GM23338 (cell line): Measurements from ENCODE around the gene IRF1. TPM values are rescaled to one million over a fixed set of nuclear protein-coding genes. Genes with fewer than 3 reads are reported as not detected.

Source experiments
- ATAC-seq: fragments of 200-7000 bp; cut with Tn5 transposase; 3 replicates; pipeline ENCODE4 v1.9.1; 2020
- DNase-seq: peaks from one replicate; pipeline ENCODE4 v3.0.0-alpha.2; 2015; ENCODE audit warnings: low spot score
- H2AFZ ChIP-seq: fragments of 200-600 bp; sonication (generic); 2 replicates; pipeline ENCODE4 v1.8.0; 2016; ENCODE audit warnings: antibody characterized with exemption, mild to moderate bottlenecking, moderate library complexity
- H3F3A ChIP-seq: fragments of 200-600 bp; sonication (generic); replicated peaks from 2 replicates; pipeline ENCODE4 v1.8.0; 2017; ENCODE audit warnings: antibody characterized with exemption, mixed run types, low read depth
- H3K27ac ChIP-seq: fragments of 200-600 bp; sonication (generic); 2 replicates; pipeline ENCODE4 v1.6.1; 2016; ENCODE audit warnings: low read depth
- H3K27me3 ChIP-seq: fragments of 200-600 bp; sonication (generic); 2 replicates; pipeline ENCODE4 v1.8.0; 2016; ENCODE audit warnings: mild to moderate bottlenecking, mixed run types, moderate library complexity; ENCODE audit not compliant: insufficient read depth
- H3K36me3 ChIP-seq: fragments of 200-600 bp; sonication (generic); 2 replicates; pipeline ENCODE4 v1.8.0; 2016; ENCODE audit warnings: mild to moderate bottlenecking; ENCODE audit not compliant: insufficient read depth
- H3K4me1 ChIP-seq: fragments of 200-600 bp; sonication (generic); 2 replicates; pipeline ENCODE4 v1.8.0; 2016; ENCODE audit warnings: mild to moderate bottlenecking, moderate library complexity; ENCODE audit not compliant: insufficient read depth
- H3K4me2 ChIP-seq: fragments of 200-600 bp; sonication (generic); 2 replicates; pipeline ENCODE4 v1.7.1; 2017; ENCODE audit warnings: mixed run types
- H3K4me3 ChIP-seq: fragments of 200-600 bp; sonication (generic); 2 replicates; pipeline ENCODE4 v1.6.1; 2016; ENCODE audit warnings: mixed run types
- H3K79me2 ChIP-seq: fragments of 200-600 bp; sonication (generic); replicated peaks from 2 replicates; pipeline ENCODE4 v1.8.0; 2017; ENCODE audit warnings: mild to moderate bottlenecking; ENCODE audit not compliant: insufficient read depth
- H3K9me2 ChIP-seq: fragments of 200-600 bp; sonication (generic); 2 replicates; pipeline ENCODE4 v1.8.0; 2017; ENCODE audit not compliant: insufficient read depth
- H4K20me1 ChIP-seq: fragments of 200-600 bp; sonication (generic); replicated peaks from 2 replicates; pipeline ENCODE4 v1.8.0; 2017; ENCODE audit warnings: mild to moderate bottlenecking; ENCODE audit not compliant: insufficient read depth
- H3K27ac Mint-ChIP-seq: 2 replicates; pipeline ENCODE4 v1.8.0; 2020; ENCODE audit warnings: inconsistent platforms, mild to moderate bottlenecking, moderate library complexity, mixed read lengths
- H3K27me3 Mint-ChIP-seq: 3 replicates; pipeline ENCODE4 v1.8.0; 2022; ENCODE audit warnings: low read depth, mild to moderate bottlenecking, moderate library complexity, mixed read lengths, inconsistent platforms; ENCODE audit not compliant: insufficient read depth, poor library complexity
- H3K36me3 Mint-ChIP-seq: 3 replicates; pipeline ENCODE4 v1.8.0; 2021; ENCODE audit warnings: low read depth, mild to moderate bottlenecking, inconsistent platforms, moderate library complexity, mixed read lengths
- H3K4me1 Mint-ChIP-seq: 3 replicates; pipeline ENCODE4 v1.8.0; 2020; ENCODE audit warnings: mild to moderate bottlenecking, inconsistent platforms, mixed read lengths
- H3K4me3 Mint-ChIP-seq: 3 replicates; pipeline ENCODE4 v1.8.0; 2021; ENCODE audit warnings: moderate library complexity, mild to moderate bottlenecking, inconsistent platforms, mixed read lengths
- H3K9me3 Mint-ChIP-seq: 3 replicates; pipeline ENCODE4 v1.8.0; 2020; ENCODE audit warnings: moderate library complexity, mild to moderate bottlenecking, inconsistent platforms, mixed read lengths
- CREB1 ChIP-seq: fragments of 250-450 bp; sonication (Bioruptor Pico); IDR thresholded peaks from 2 replicates; pipeline ENCODE4 v1.5.0; 2020; ENCODE audit warnings: low read depth, mild to moderate bottlenecking, moderate library complexity
- EZH2 ChIP-seq: fragments of 200-600 bp; sonication (generic); IDR thresholded peaks from one replicate; pipeline ENCODE4 v1.8.0; 2017; ENCODE audit warnings: antibody characterized with exemption, mild to moderate bottlenecking, low read depth; ENCODE audit not compliant: unreplicated experiment
- EZH2phosphoT487 ChIP-seq: fragments of 200-600 bp; sonication (generic); IDR thresholded peaks from one replicate; pipeline ENCODE4 v1.8.1; 2018; ENCODE audit warnings: antibody characterized with exemption; ENCODE audit not compliant: unreplicated experiment
- JUNB ChIP-seq: IDR thresholded peaks from one replicate; pipeline ENCODE4 v1.6.1; 2016; ENCODE audit warnings: antibody characterized with exemption; ENCODE audit not compliant: unreplicated experiment
- NANOG ChIP-seq: IDR thresholded peaks from 2 replicates; pipeline ENCODE4 v1.6.1; 2016; ENCODE audit warnings: antibody characterized with exemption, borderline replicate concordance
- STAT1 ChIP-seq: IDR thresholded peaks from one replicate; pipeline ENCODE4 v1.6.1; 2016; ENCODE audit warnings: antibody characterized with exemption; ENCODE audit not compliant: unreplicated experiment
- ZNF331 ChIP-seq: fragments of 250-450 bp; sonication (Bioruptor Pico); IDR thresholded peaks from 2 replicates; pipeline ENCODE4 v1.5.0; 2020; ENCODE audit warnings: low read depth, mild to moderate bottlenecking, moderate library complexity
- polyA plus RNA-seq: library from polyadenylated mRNA; unstranded; fragments of >200 nt; fragmentation: Nextera tagmentation; extraction: Ambion mirVana; gene quantifications from 2 replicates; pipeline ENCODE4 v1.2.1, GENCODE V29; 2016
- total RNA-seq: library from RNA; depleted of rRNA; stranded (reverse); fragments of >200 nt; shearing (Covaris generic); gene quantifications from 2 replicates; pipeline ENCODE4 v1.2.3, GENCODE V29; 2014
- TF ChIP-seq, protein P1 (sequence below), 2 experiments: fragments of 200-600 bp in 1 of 2; sonication (generic) in 1 of 2; conservative IDR thresholded peaks; 2 replicates each; pipeline versions ENCODE4 v1.5.1 to v1.6.1; 2016 to 2017; ENCODE audit warnings: antibody characterized with exemption in 2 of 2, low read depth in 2 of 2, mild to moderate bottlenecking in 2 of 2, moderate library complexity in 1 of 2
- TF ChIP-seq, protein P2 (sequence below): IDR thresholded peaks from one replicate; pipeline ENCODE4 v1.6.1; 2018; ENCODE audit warnings: antibody characterized with exemption; ENCODE audit not compliant: unreplicated experiment
- TF ChIP-seq, protein P3 (sequence below): IDR thresholded peaks from 2 replicates; pipeline ENCODE4 v1.6.1; 2016; ENCODE audit warnings: antibody characterized with exemption

The IRF1 gene
- total and polyA plus RNA-seq, 2 experiments from 2014 or later = 6.9 to 8.6 TPM

DNA sequence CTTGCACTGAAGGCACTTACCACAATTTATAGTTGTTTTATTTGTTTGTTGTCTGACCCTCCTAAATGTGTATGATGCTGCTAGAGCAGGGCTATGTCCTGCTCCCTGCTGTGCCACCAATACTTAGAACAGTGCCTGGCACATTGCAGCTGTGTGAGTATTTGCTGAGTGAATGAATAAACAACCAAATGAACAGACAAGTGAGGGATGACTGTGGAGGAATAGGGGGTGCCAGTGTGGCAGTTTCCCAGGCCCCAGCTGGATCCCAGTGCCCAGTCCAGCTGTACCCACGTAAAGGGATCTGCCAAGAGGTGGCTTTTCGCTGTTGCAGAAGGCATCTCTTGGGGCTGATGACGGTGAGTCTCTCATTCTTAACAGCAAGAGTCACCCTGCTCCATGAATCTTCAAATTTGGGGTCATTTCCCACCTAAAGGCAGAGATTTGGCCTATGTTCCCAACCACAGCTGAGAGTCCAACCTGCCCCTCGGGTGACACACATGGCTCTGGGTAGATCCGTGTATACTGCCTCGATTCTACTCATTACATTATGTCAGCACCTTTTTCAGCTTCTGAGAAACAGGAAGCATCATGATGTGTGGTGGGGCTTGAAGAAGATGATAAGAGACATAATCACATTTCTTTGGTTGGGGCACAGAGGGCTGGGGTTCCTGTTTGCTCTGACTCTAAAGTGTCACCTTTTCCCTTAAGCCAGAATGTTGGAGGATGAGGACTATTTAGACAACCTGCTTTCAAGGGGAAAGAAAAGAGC is 38.5 kb upstream of the IRF1 start (continued):
- TF ChIP-seq, protein P1, sequence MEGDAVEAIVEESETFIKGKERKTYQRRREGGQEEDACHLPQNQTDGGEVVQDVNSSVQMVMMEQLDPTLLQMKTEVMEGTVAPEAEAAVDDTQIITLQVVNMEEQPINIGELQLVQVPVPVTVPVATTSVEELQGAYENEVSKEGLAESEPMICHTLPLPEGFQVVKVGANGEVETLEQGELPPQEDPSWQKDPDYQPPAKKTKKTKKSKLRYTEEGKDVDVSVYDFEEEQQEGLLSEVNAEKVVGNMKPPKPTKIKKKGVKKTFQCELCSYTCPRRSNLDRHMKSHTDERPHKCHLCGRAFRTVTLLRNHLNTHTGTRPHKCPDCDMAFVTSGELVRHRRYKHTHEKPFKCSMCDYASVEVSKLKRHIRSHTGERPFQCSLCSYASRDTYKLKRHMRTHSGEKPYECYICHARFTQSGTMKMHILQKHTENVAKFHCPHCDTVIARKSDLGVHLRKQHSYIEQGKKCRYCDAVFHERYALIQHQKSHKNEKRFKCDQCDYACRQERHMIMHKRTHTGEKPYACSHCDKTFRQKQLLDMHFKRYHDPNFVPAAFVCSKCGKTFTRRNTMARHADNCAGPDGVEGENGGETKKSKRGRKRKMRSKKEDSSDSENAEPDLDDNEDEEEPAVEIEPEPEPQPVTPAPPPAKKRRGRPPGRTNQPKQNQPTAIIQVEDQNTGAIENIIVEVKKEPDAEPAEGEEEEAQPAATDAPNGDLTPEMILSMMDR (conservative IDR thresholded peaks at IDR 0.05; ENCODE audit: low read depth in 2 of 2) = no peak
- TF ChIP-seq EZH2phosphoT487 (no peak), ZNF331 (CRISPR knock-in tag) (no peak), NANOG (no peak), JUNB (no peak)
- TF ChIP-seq, protein P2, sequence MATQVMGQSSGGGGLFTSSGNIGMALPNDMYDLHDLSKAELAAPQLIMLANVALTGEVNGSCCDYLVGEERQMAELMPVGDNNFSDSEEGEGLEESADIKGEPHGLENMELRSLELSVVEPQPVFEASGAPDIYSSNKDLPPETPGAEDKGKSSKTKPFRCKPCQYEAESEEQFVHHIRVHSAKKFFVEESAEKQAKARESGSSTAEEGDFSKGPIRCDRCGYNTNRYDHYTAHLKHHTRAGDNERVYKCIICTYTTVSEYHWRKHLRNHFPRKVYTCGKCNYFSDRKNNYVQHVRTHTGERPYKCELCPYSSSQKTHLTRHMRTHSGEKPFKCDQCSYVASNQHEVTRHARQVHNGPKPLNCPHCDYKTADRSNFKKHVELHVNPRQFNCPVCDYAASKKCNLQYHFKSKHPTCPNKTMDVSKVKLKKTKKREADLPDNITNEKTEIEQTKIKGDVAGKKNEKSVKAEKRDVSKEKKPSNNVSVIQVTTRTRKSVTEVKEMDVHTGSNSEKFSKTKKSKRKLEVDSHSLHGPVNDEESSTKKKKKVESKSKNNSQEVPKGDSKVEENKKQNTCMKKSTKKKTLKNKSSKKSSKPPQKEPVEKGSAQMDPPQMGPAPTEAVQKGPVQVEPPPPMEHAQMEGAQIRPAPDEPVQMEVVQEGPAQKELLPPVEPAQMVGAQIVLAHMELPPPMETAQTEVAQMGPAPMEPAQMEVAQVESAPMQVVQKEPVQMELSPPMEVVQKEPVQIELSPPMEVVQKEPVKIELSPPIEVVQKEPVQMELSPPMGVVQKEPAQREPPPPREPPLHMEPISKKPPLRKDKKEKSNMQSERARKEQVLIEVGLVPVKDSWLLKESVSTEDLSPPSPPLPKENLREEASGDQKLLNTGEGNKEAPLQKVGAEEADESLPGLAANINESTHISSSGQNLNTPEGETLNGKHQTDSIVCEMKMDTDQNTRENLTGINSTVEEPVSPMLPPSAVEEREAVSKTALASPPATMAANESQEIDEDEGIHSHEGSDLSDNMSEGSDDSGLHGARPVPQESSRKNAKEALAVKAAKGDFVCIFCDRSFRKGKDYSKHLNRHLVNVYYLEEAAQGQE = no peak
- TF ChIP-seq, protein P3, sequence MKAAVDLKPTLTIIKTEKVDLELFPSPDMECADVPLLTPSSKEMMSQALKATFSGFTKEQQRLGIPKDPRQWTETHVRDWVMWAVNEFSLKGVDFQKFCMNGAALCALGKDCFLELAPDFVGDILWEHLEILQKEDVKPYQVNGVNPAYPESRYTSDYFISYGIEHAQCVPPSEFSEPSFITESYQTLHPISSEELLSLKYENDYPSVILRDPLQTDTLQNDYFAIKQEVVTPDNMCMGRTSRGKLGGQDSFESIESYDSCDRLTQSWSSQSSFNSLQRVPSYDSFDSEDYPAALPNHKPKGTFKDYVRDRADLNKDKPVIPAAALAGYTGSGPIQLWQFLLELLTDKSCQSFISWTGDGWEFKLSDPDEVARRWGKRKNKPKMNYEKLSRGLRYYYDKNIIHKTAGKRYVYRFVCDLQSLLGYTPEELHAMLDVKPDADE = no peak

DNA sequence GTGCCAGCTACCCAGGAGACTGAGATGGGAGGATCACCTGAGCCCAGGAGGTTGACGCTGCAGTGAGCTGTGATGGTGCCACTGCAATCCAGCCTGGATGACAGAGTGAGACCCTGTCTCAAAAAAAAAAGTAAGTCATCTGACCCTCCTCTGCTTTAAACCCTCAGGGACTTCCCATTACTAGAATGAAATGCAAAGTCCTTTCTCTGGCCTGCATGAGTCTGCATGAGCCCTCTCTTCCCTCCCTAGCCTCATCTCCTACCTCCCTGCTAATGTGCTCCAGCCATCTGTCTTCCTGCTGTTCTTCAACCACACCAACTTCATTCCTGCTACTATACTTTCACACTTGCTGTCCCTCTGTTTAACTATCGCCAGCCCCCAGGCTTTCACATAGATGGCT is 37.4 kb upstream of the IRF1 start:
- Mint-ChIP-seq H3K4me1 (no peaks in the 10 kb centered on the region), H3K27me3 (peaks cover 7% of the 10 kb centered on the region), H3K27ac (no peak overlapping the region), H3K9me3 (no peaks in the 10 kb centered on the region), H3K36me3 (no peaks in the 10 kb centered on the region), H3K4me3 (no peak overlapping the region)
- H2AFZ ChIP-seq = no peak overlapping the region
- no peaks in the 10 kb centered on the region for H3K9me2 ChIP-seq
- no peaks in the 10 kb centered on the region for H3K79me2 ChIP-seq
- H3F3A ChIP-seq = no peaks in the 10 kb centered on the region
- DNase-seq (no peak), ATAC-seq (no peak)
- H3K4me1 ChIP-seq = no peaks in the 10 kb centered on the region
- H3K36me3 ChIP-seq = no peaks in the 10 kb centered on the region
- H3K27me3 ChIP-seq = no peaks in the 10 kb centered on the region
- H3K27ac ChIP-seq = no peak overlapping the region
- H3K4me3 ChIP-seq = no peak overlapping the region
- H4K20me1 ChIP-seq = no peaks in the 10 kb centered on the region
- H3K4me2 ChIP-seq = no peak overlapping the region
- no peak for TF ChIP-seq STAT1
- TF ChIP-seq, protein P2 = no peak
- TF ChIP-seq CREB1 (CRISPR knock-in tag) = no peak
- TF ChIP-seq EZH2phosphoT487 = no peak
- TF ChIP-seq JUNB = no peak
- TF ChIP-seq, protein P3 = no peak
- no peak for TF ChIP-seq EZH2
- TF ChIP-seq, protein P1 (conservative IDR thresholded peaks at IDR 0.05; ENCODE audit: low read depth in 2 of 2) = no peak
